Fibroblast of mammary gland (primary cell): ENCODE data around the gene EGR2.

Source experiments
- DNase-seq: peaks from one replicate; pipeline ENCODE4 v3.0.0-alpha.2; 2010; ENCODE audit warnings: low read depth
- H3K4me3 ChIP-seq: 2 replicates; pipeline ENCODE4 v1.5.1; 2011; ENCODE audit warnings: low read depth, mild to moderate bottlenecking, low read length, moderate library complexity; ENCODE audit not compliant: control insufficient read depth
- CTCF ChIP-seq: conservative IDR thresholded peaks from 2 replicates; pipeline ENCODE4 v1.5.1; 2011; ENCODE audit warnings: low read depth, low read length, inconsistent platforms; ENCODE audit not compliant: control insufficient read depth, insufficient read depth

The EGR2 gene

GRCh38 chr10:62766386-62766785 lies 49.8 kb downstream of the EGR2 start:
- DNase-seq = no peak
- no peak for TF ChIP-seq CTCF
- no peak overlapping the region for H3K4me3 ChIP-seq

GRCh38 chr10:62765726-62766125 lies 50.4 kb downstream of the EGR2 start:
- DNase-seq = no peak
- no peak overlapping the region for H3K4me3 ChIP-seq
- TF ChIP-seq CTCF = no peak

GRCh38 chr10:62764011-62764410 lies 52.2 kb downstream of the EGR2 start:
- TF ChIP-seq CTCF = no peak
- no peak for DNase-seq
- no peak overlapping the region for H3K4me3 ChIP-seq

- DNase-seq = no peak
- TF ChIP-seq CTCF = no peak
- no peak overlapping the region for H3K4me3 ChIP-seq
Observed at GRCh38 chr10:62763155-62763554, 53.0 kb downstream of the EGR2 start.
